ENCODE results near the gene FGF14.

DNA sequence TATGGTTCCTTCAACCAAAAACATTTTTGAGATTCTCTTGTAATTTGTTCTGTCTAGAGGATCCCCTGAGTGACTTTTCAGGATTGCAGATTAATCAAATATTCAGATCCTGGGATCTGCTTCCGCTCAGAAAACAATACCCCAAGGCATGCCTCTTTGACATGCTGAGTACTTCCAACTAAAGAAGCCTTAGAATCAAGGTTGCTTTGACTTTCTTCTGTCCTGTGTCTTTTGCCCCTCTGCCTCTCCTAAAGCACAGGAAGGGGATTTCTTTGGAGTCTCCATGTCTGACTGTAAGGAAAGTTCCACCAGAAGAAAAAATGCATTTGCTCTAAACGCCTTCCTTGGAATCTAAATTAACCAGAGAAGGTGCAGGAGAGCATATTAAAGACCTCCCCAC lies 431.5 kb downstream of the FGF14 start:
- no peak for TF ChIP-seq POLR2A (IDR thresholded peaks at IDR 0.05)
- TF ChIP-seq, protein P1, sequence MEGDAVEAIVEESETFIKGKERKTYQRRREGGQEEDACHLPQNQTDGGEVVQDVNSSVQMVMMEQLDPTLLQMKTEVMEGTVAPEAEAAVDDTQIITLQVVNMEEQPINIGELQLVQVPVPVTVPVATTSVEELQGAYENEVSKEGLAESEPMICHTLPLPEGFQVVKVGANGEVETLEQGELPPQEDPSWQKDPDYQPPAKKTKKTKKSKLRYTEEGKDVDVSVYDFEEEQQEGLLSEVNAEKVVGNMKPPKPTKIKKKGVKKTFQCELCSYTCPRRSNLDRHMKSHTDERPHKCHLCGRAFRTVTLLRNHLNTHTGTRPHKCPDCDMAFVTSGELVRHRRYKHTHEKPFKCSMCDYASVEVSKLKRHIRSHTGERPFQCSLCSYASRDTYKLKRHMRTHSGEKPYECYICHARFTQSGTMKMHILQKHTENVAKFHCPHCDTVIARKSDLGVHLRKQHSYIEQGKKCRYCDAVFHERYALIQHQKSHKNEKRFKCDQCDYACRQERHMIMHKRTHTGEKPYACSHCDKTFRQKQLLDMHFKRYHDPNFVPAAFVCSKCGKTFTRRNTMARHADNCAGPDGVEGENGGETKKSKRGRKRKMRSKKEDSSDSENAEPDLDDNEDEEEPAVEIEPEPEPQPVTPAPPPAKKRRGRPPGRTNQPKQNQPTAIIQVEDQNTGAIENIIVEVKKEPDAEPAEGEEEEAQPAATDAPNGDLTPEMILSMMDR (IDR thresholded peaks at IDR 0.05) = no peak

Data from lower leg skin (tissue), 3 donors.